Esophagus squamous epithelium (tissue), 5 donors: ENCODE measurements around the gene LDB2. TPM values are rescaled to one million over a fixed set of nuclear protein-coding genes. Genes with fewer than 3 reads are reported as not detected.
A peak's percentile ranks its signal among the peaks of the same experiment; 100 is the strongest.

ENCODE experiments used
- DNase-seq: peaks from one replicate; lab custom pipeline; 2025; lab: John Stamatoyannopoulos, UW
- H3K27ac ChIP-seq, 4 donors: fragments of 200-600 bp; sonication (generic); one replicate each; pipeline ENCODE4 v1.5.1; 2016 to 2019; ENCODE audit warnings: mild to moderate bottlenecking in 1 of 4
- H3K27me3 ChIP-seq, 4 donors: fragments of 200-600 bp; sonication (generic); 1 replicate in 3 of 4; 2 replicates in 1 of 4; pipeline versions ENCODE4 v1.5.1 to v1.6.0; 2017 to 2021; ENCODE audit warnings: antibody characterized with exemption in 1 of 4
- H3K36me3 ChIP-seq, 3 donors: fragments of 200-600 bp; sonication (generic); one replicate each; pipeline ENCODE4 v1.5.1; 2016 to 2019
- H3K4me1 ChIP-seq, 3 donors: fragments of 200-600 bp; sonication (generic); one replicate each; pipeline ENCODE4 v1.5.1; 2017 to 2019
- H3K4me3 ChIP-seq, 4 donors: fragments of 200-600 bp; sonication (generic); 1 replicate in 3 of 4; 2 replicates in 1 of 4; pipeline ENCODE4 v1.5.1; 2016 to 2019; ENCODE audit warnings: mild to moderate bottlenecking in 2 of 4, moderate library complexity in 1 of 4
- H3K9me3 ChIP-seq, 3 donors: fragments of 200-600 bp; sonication (generic); one replicate each; pipeline ENCODE4 v1.5.1; 2016 to 2019
- CTCF ChIP-seq, 6 experiments: fragments of 450-650 bp in 4 of 6; fragments of 200-600 bp in 2 of 6; sonication (generic) in 2 of 6; IDR thresholded peaks; one replicate each; pipeline ENCODE4 v1.5.1; 2016 to 2019; ENCODE audit warnings: antibody characterized with exemption in 6 of 6, mild to moderate bottlenecking in 4 of 6, moderate library complexity in 4 of 6
- POLR2A ChIP-seq, 4 donors: fragments of 450-650 bp; IDR thresholded peaks; one replicate each; pipeline ENCODE4 v1.6.1; 2017; ENCODE audit warnings: antibody characterized with exemption in 4 of 4, mild to moderate bottlenecking in 4 of 4, moderate library complexity in 3 of 4
- WGBS, 2 donors: methylation state at CpG; one replicate each; pipeline ENCODE4 v1.1.5; 2018; 5-methylcytosine and 5-hydroxymethylcytosine counted together
- intact Hi-C: fragments of 100-400 bp; cut with DNase I; formaldehyde crosslinking; loops from one replicate; pipeline ENCODE4 v1.15.0; 2022
- total RNA-seq, 4 donors: library from RNA; depleted of rRNA; stranded (reverse); fragments of >200 nt; gene quantifications; one replicate each; pipeline ENCODE4 v1.1.0, GENCODE V29; 2016
- donor health status: DM: yes; HTN: yes; CAD: no.

LDB2 gene
- total RNA-seq, 4 donors from 2014 or later = 3.0 to 16.0 (median 5.9) TPM

GRCh38 chr4:16865209-16865896 is 33.1 kb downstream of the LDB2 start:
- 70 to 78% methylated on average over 4 to 6 of the region's 7 CpGs for WGBS, 2 donors
- Histone ChIP-seq H3K27ac (peak overlapping the region in 3 of 4 donors; percentile 6 to 32 (median 23)), H3K9me3 (no peaks in the 10 kb centered on the region)

GRCh38 chr4:16864199-16864598 is 34.2 kb downstream of the LDB2 start:
- H3K27ac ChIP-seq = no peak overlapping the region
- WGBS, 2 donors = 46 to 47% methylated on average over 2 of the region's 2 CpGs
- no peaks in the 10 kb centered on the region for H3K9me3 ChIP-seq
- TF ChIP-seq CTCF (IDR thresholded peaks at IDR 0.05) (no peak), POLR2A (IDR thresholded peaks at IDR 0.05) (no peak)
- intact Hi-C loops = no loop called here
- peaks cover 0 to 7% (median 2%) of the 10 kb centered on the region in 3 donors for H3K4me1 ChIP-seq
- H3K36me3 ChIP-seq = no peaks in the 10 kb centered on the region
- no peak overlapping the region for H3K4me3 ChIP-seq
- DNase-seq = no peak
- no peaks in the 10 kb centered on the region for H3K27me3 ChIP-seq

More at GRCh38 chr4:16865209-16865896, 33.1 kb downstream of the LDB2 start:
- TF ChIP-seq POLR2A (IDR thresholded peaks at IDR 0.05) (no peak), CTCF (IDR thresholded peaks at IDR 0.05) (no peak)
- intact Hi-C loops = no loop called here
- no peak for DNase-seq
- no peaks in the 10 kb centered on the region for H3K27me3 ChIP-seq
- H3K4me3 ChIP-seq = no peak overlapping the region
- peaks cover 0 to 7% (median 0%) of the 10 kb centered on the region in 3 donors for H3K4me1 ChIP-seq
- no peaks in the 10 kb centered on the region for H3K36me3 ChIP-seq

GRCh38 chr4:16862697-16863096 is 35.7 kb downstream of the LDB2 start:
- intact Hi-C loops = no loop called here
- no peak for TF ChIP-seq CTCF (IDR thresholded peaks at IDR 0.05)
- TF ChIP-seq POLR2A (IDR thresholded peaks at IDR 0.05) = no peak
- peaks cover 0 to 7% (median 6%) of the 10 kb centered on the region in 3 donors for H3K4me1 ChIP-seq
- H3K9me3 ChIP-seq = no peaks in the 10 kb centered on the region
- 69 to 73% methylated on average over 11 of the region's 11 CpGs for WGBS, 2 donors
- H3K27me3 ChIP-seq = no peaks in the 10 kb centered on the region
- H3K4me3 ChIP-seq = no peak overlapping the region
- no peaks in the 10 kb centered on the region for H3K36me3 ChIP-seq
- H3K27ac ChIP-seq = no peak overlapping the region
- no peak for DNase-seq

- no peak for DNase-seq
- Histone ChIP-seq H3K27ac (peak overlapping the region in 2 of 4 donors; percentile 17 to 34), H3K36me3 (no peaks in the 10 kb centered on the region), H3K4me1 (peaks cover 0 to 7% (median 6%) of the 10 kb centered on the region in 3 donors), H3K9me3 (no peaks in the 10 kb centered on the region), H3K4me3 (no peak overlapping the region), H3K27me3 (no peaks in the 10 kb centered on the region)
- intact Hi-C loops = no loop called here
- TF ChIP-seq CTCF (IDR thresholded peaks at IDR 0.05) (no peak), POLR2A (IDR thresholded peaks at IDR 0.05) (no peak)
- WGBS, 2 donors = 52 to 83% methylated on average over 1 of the region's 1 CpG
Observed at GRCh38 chr4:16860516-16860915, 37.9 kb downstream of the LDB2 start.

GRCh38 chr4:16859031-16859430 is 39.4 kb downstream of the LDB2 start:
- no peak overlapping the region for H3K4me3 ChIP-seq
- DNase-seq = no peak
- WGBS, 2 donors = 65 to 69% methylated on average over 4 of the region's 4 CpGs
- H3K4me1 ChIP-seq = peaks cover 0 to 6% (median 0%) of the 10 kb centered on the region in 3 donors
- no peak for TF ChIP-seq POLR2A (IDR thresholded peaks at IDR 0.05)
- TF ChIP-seq CTCF (IDR thresholded peaks at IDR 0.05) = no peak
- no peaks in the 10 kb centered on the region for H3K9me3 ChIP-seq
- peak overlapping the region in 3 of 4 donors; percentile 22 to 28 (median 23) for H3K27ac ChIP-seq
- H3K36me3 ChIP-seq = no peaks in the 10 kb centered on the region
- intact Hi-C loops = no loop called here
- no peaks in the 10 kb centered on the region for H3K27me3 ChIP-seq
